ENCODE data around the gene MEGF6.

The MEGF6 gene

GRCh38 chr1:3599816-3600215 lies 11.5 kb downstream of the MEGF6 start:
- DNase-seq: no peak
- Mint-ChIP-seq H3K27me3 (no peaks in the 10 kb centered on the region), H3K4me3 (no peak overlapping the region), H3K9me3 (no peaks in the 10 kb centered on the region), H3K36me3 (ENCODE audit: low read depth) (no peaks in the 10 kb centered on the region), H3K4me1 (ENCODE audit: low read depth) (peaks cover 18% of the 10 kb centered on the region), H3K27ac (no peak overlapping the region)

DNA sequence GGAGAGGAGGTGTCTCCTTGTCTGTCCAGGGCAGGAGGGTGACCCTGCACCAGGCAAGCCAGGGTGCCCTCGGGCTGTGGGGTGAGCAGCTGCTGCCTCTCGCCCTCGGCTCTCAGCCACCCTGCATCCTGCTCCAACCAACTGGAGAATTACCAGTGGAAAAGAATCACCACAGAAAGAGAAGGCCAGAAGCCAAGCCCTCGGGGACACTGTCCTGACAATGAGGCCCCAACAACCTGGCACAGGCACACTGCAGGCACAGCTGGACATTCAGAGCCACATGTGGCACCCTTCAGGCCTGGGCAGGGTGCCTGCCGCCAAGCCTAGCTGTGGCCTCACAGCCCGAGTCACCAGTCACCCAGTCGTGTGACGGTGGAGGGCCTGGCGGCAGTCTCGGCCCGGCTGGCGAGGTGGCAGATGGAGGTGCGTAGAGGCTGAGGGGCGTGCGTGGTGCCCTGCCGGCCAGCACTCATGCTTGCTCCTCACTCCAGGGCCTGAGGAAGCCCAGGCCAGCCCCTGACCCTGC lies 12.0 kb downstream of the MEGF6 start:
- DNase-seq: no peak
- H3K4me3 Mint-ChIP-seq: no peak overlapping the region
- peaks cover 18% of the 10 kb centered on the region for H3K4me1 Mint-ChIP-seq (ENCODE audit: low read depth)
- no peak overlapping the region for H3K27ac Mint-ChIP-seq
- H3K9me3 Mint-ChIP-seq: no peaks in the 10 kb centered on the region
- no peaks in the 10 kb centered on the region for H3K27me3 Mint-ChIP-seq
- no peaks in the 10 kb centered on the region for H3K36me3 Mint-ChIP-seq (ENCODE audit: low read depth)

- no peak overlapping the region for H3K4me3 Mint-ChIP-seq
- peak; percentile 43 for DNase-seq
- no peaks in the 10 kb centered on the region for H3K36me3 Mint-ChIP-seq (ENCODE audit: low read depth)
- no peaks in the 10 kb centered on the region for H3K9me3 Mint-ChIP-seq
- no peak overlapping the region for H3K27ac Mint-ChIP-seq
- H3K4me1 Mint-ChIP-seq (ENCODE audit: low read depth): peaks cover 18% of the 10 kb centered on the region
- H3K27me3 Mint-ChIP-seq: no peaks in the 10 kb centered on the region
These were observed 12.6 kb downstream of the MEGF6 start for GRCh38 chr1:3598522-3599285.

- Mint-ChIP-seq H3K4me1 (ENCODE audit: low read depth) (peaks cover 18% of the 10 kb centered on the region), H3K4me3 (no peak overlapping the region), H3K9me3 (no peaks in the 10 kb centered on the region), H3K27me3 (no peaks in the 10 kb centered on the region), H3K36me3 (ENCODE audit: low read depth) (no peaks in the 10 kb centered on the region), H3K27ac (peak overlapping the region; percentile 73)
- peak; percentile 64 for DNase-seq
These were observed 13.2 kb downstream of the MEGF6 start for GRCh38 chr1:3598051-3598491.

GRCh38 chr1:3597599-3597964 lies 13.7 kb downstream of the MEGF6 start:
- H3K27ac Mint-ChIP-seq: peak overlapping the region; percentile 73
- no peaks in the 10 kb centered on the region for H3K27me3 Mint-ChIP-seq
- H3K4me1 Mint-ChIP-seq (ENCODE audit: low read depth): peaks cover 18% of the 10 kb centered on the region
- DNase-seq: peak; percentile 66
- H3K9me3 Mint-ChIP-seq: no peaks in the 10 kb centered on the region
- H3K4me3 Mint-ChIP-seq: no peak overlapping the region
- H3K36me3 Mint-ChIP-seq (ENCODE audit: low read depth): no peaks in the 10 kb centered on the region

- H3K4me1 Mint-ChIP-seq (ENCODE audit: low read depth): peaks cover 18% of the 10 kb centered on the region
- H3K9me3 Mint-ChIP-seq: no peaks in the 10 kb centered on the region
- H3K4me3 Mint-ChIP-seq: no peak overlapping the region
- H3K36me3 Mint-ChIP-seq (ENCODE audit: low read depth): no peaks in the 10 kb centered on the region
- peak overlapping the region; percentile 47 for H3K27ac Mint-ChIP-seq
- no peaks in the 10 kb centered on the region for H3K27me3 Mint-ChIP-seq
- peak; percentile 40 for DNase-seq
These were observed 14.4 kb downstream of the MEGF6 start for GRCh38 chr1:3596663-3597598.

DNA sequence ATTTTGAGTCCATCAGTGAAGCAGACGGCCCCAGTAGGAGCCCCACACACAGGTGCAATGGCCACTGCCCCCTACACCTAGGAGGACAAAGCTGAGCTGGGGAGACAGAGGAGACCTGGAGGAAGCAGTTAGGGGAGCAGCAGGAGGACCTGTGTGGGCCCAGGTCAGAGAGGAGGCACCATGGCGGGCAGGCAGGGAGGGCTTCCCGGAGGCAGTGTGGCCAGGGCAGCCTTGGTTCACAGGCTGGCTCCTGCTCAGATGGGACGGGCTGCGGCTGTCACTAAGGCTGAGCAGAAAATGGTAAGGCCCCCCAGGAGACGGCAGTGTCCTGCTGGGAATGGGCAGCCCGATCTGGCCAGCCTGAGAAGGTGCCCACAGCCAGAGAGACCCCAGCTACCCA lies 15.4 kb downstream of the MEGF6 start:
- H3K27ac Mint-ChIP-seq: no peak overlapping the region
- no peak for DNase-seq
- peaks cover 18% of the 10 kb centered on the region for H3K4me1 Mint-ChIP-seq (ENCODE audit: low read depth)
- no peaks in the 10 kb centered on the region for H3K9me3 Mint-ChIP-seq
- H3K36me3 Mint-ChIP-seq (ENCODE audit: low read depth): no peaks in the 10 kb centered on the region
- no peak overlapping the region for H3K4me3 Mint-ChIP-seq
- H3K27me3 Mint-ChIP-seq: no peaks in the 10 kb centered on the region

- H3K4me3 Mint-ChIP-seq: no peak overlapping the region
- peaks cover 18% of the 10 kb centered on the region for H3K4me1 Mint-ChIP-seq (ENCODE audit: low read depth)
- H3K36me3 Mint-ChIP-seq (ENCODE audit: low read depth): no peaks in the 10 kb centered on the region
- H3K9me3 Mint-ChIP-seq: no peaks in the 10 kb centered on the region
- DNase-seq: no peak
- H3K27ac Mint-ChIP-seq: no peak overlapping the region
- no peaks in the 10 kb centered on the region for H3K27me3 Mint-ChIP-seq
These were observed 16.5 kb downstream of the MEGF6 start for GRCh38 chr1:3594706-3595377.

DNA sequence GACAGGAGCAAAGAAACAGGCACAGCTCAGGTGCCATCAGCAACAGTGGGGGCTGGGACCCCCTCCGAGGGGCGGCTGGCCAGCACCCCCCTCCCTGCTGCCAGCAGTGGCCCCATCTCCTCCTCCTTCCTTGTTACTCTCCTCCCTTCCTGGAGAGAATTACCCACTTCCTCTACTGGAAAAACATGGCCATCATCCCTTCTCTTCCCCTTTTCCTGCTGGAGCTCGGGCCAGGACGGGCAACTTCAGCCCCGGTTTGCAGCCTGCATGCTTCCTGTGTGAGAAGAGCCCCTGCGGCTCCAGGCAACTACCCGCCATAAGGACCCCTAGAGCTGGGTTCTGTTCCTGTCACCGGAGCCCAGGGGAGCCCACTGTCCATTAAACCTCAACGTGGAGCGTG lies 17.6 kb downstream of the MEGF6 start:
- H3K27ac Mint-ChIP-seq: no peak overlapping the region
- H3K9me3 Mint-ChIP-seq: no peaks in the 10 kb centered on the region

GRCh38 chr1:3593334-3593733 lies 18.0 kb downstream of the MEGF6 start:
- Mint-ChIP-seq H3K36me3 (ENCODE audit: low read depth) (no peaks in the 10 kb centered on the region), H3K9me3 (no peaks in the 10 kb centered on the region), H3K27ac (no peak overlapping the region), H3K4me1 (ENCODE audit: low read depth) (peaks cover 14% of the 10 kb centered on the region), H3K4me3 (no peak overlapping the region), H3K27me3 (no peaks in the 10 kb centered on the region)
- no peak for DNase-seq

More for the DNA sequence above, 17.6 kb downstream of the MEGF6 start:
- no peaks in the 10 kb centered on the region for H3K27me3 Mint-ChIP-seq
- H3K4me1 Mint-ChIP-seq (ENCODE audit: low read depth): peaks cover 15% of the 10 kb centered on the region
- H3K4me3 Mint-ChIP-seq: no peak overlapping the region
- no peaks in the 10 kb centered on the region for H3K36me3 Mint-ChIP-seq (ENCODE audit: low read depth)
- no peak for DNase-seq

GRCh38 chr1:3590951-3591865 lies 20.1 kb downstream of the MEGF6 start:
- Mint-ChIP-seq H3K4me1 (ENCODE audit: low read depth) (no peaks in the 10 kb centered on the region), H3K36me3 (ENCODE audit: low read depth) (no peaks in the 10 kb centered on the region), H3K27me3 (no peaks in the 10 kb centered on the region), H3K27ac (no peak overlapping the region), H3K9me3 (no peaks in the 10 kb centered on the region), H3K4me3 (no peak overlapping the region)
- no peak for DNase-seq

GRCh38 chr1:3590139-3590763 lies 21.1 kb downstream of the MEGF6 start:
- H3K4me3 Mint-ChIP-seq: no peak overlapping the region
- no peaks in the 10 kb centered on the region for H3K36me3 Mint-ChIP-seq (ENCODE audit: low read depth)
- no peaks in the 10 kb centered on the region for H3K9me3 Mint-ChIP-seq
- no peak overlapping the region for H3K27ac Mint-ChIP-seq
- H3K27me3 Mint-ChIP-seq: no peaks in the 10 kb centered on the region
- no peaks in the 10 kb centered on the region for H3K4me1 Mint-ChIP-seq (ENCODE audit: low read depth)
- DNase-seq: no peak

- Mint-ChIP-seq H3K36me3 (ENCODE audit: low read depth) (no peaks in the 10 kb centered on the region), H3K27ac (no peak overlapping the region), H3K4me1 (ENCODE audit: low read depth) (no peaks in the 10 kb centered on the region), H3K27me3 (no peaks in the 10 kb centered on the region), H3K4me3 (no peak overlapping the region), H3K9me3 (no peaks in the 10 kb centered on the region)
- no peak for DNase-seq
These were observed 22.9 kb downstream of the MEGF6 start for GRCh38 chr1:3588395-3588794.
